ENCODE data around the gene ESD. TPM values are rescaled to one million over a fixed set of nuclear protein-coding genes. Genes with fewer than 3 reads are reported as not detected.
A peak's percentile ranks its signal among the peaks of the same experiment; 100 is the strongest.

The ESD gene
- total RNA-seq, 1 donor from 2014 or later: 73.5 TPM

GRCh38 chr13:46754812-46755211 lies 42.1 kb downstream of the ESD start:
- peaks cover 33% of the 10 kb centered on the region for H3K4me1 Mint-ChIP-seq
- POLR2A ChIA-PET: no interaction called here
- ATAC-seq (ENCODE audit: low read depth) (no peak), DNase-seq (no peak)
- no peak overlapping the region for H3K27ac Mint-ChIP-seq
- H3K4me3 Mint-ChIP-seq: no peak overlapping the region
- H3K27me3 Mint-ChIP-seq: peaks cover 1% of the 10 kb centered on the region
- H3K36me3 Mint-ChIP-seq (ENCODE audit: low read depth): peaks cover 27% of the 10 kb centered on the region
- CTCF ChIA-PET: no interaction called here
- intact Hi-C loops (cut with micrococcal nuclease): no loop called here
- TF ChIP-seq CTCF (IDR thresholded peaks at IDR 0.05): no peak
- no peaks in the 10 kb centered on the region for H3K9me3 Mint-ChIP-seq

- H3K36me3 Mint-ChIP-seq (ENCODE audit: low read depth): peaks cover 36% of the 10 kb centered on the region
- ChIA-PET CTCF (no interaction called here), POLR2A (no interaction called here)
- H3K4me1 Mint-ChIP-seq: peaks cover 32% of the 10 kb centered on the region
- TF ChIP-seq CTCF (IDR thresholded peaks at IDR 0.05): no peak
- H3K27ac Mint-ChIP-seq: no peak overlapping the region
- peaks cover 1% of the 10 kb centered on the region for H3K27me3 Mint-ChIP-seq
- no peak for ATAC-seq (ENCODE audit: low read depth)
- H3K9me3 Mint-ChIP-seq: no peaks in the 10 kb centered on the region
- H3K4me3 Mint-ChIP-seq: no peak overlapping the region
- intact Hi-C loops (cut with micrococcal nuclease): no loop called here
- no peak for DNase-seq
Observed at GRCh38 chr13:46753917-46754316, 43.0 kb downstream of the ESD start.

GRCh38 chr13:46753137-46753536 lies 43.8 kb downstream of the ESD start:
- Mint-ChIP-seq H3K4me1 (peaks cover 32% of the 10 kb centered on the region), H3K27me3 (no peaks in the 10 kb centered on the region), H3K4me3 (no peak overlapping the region), H3K9me3 (no peaks in the 10 kb centered on the region), H3K27ac (no peak overlapping the region), H3K36me3 (ENCODE audit: low read depth) (peaks cover 42% of the 10 kb centered on the region)
- no peak for TF ChIP-seq CTCF (IDR thresholded peaks at IDR 0.05)
- intact Hi-C loops (cut with micrococcal nuclease): no loop called here
- ChIA-PET POLR2A (no interaction called here), CTCF (no interaction called here)
- DNase-seq (no peak), ATAC-seq (ENCODE audit: low read depth) (no peak)

- intact Hi-C loops (cut with micrococcal nuclease): no loop called here
- peak; percentile 84 for ATAC-seq (ENCODE audit: low read depth)
- no peaks in the 10 kb centered on the region for H3K27me3 Mint-ChIP-seq
- no peak for DNase-seq
- H3K4me1 Mint-ChIP-seq: peaks cover 21% of the 10 kb centered on the region
- H3K9me3 Mint-ChIP-seq: no peaks in the 10 kb centered on the region
- CTCF ChIA-PET: interaction anchor here (1.0 kb wide), 1 partner anchor 13 kb away, joined by 8 read pairs; no protein-coding TSS in a partner anchor
- H3K4me3 Mint-ChIP-seq: no peak overlapping the region
- POLR2A ChIA-PET: no interaction called here
- TF ChIP-seq CTCF (IDR thresholded peaks at IDR 0.05): no peak
- H3K27ac Mint-ChIP-seq: no peak overlapping the region
- peaks cover 50% of the 10 kb centered on the region for H3K36me3 Mint-ChIP-seq (ENCODE audit: low read depth)
Observed at GRCh38 chr13:46751811-46752635, 44.9 kb downstream of the ESD start.

GRCh38 chr13:46749951-46750350 lies 47.0 kb downstream of the ESD start:
- Mint-ChIP-seq H3K36me3 (ENCODE audit: low read depth) (peaks cover 71% of the 10 kb centered on the region), H3K9me3 (no peaks in the 10 kb centered on the region), H3K4me3 (no peak overlapping the region), H3K27me3 (no peaks in the 10 kb centered on the region), H3K4me1 (peaks cover 17% of the 10 kb centered on the region), H3K27ac (no peak overlapping the region)
- ATAC-seq (ENCODE audit: low read depth) (no peak), DNase-seq (no peak)
- intact Hi-C loops (cut with micrococcal nuclease): no loop called here
- TF ChIP-seq CTCF (IDR thresholded peaks at IDR 0.05): no peak
- ChIA-PET CTCF (no interaction called here), POLR2A (no interaction called here)

Measured in activated B cell treated with CpG ODN at 0.5 μM for 24 hours (primary cell).